ENCODE data around the gene CABP4. TPM values are rescaled to one million over a fixed set of nuclear protein-coding genes. Genes with fewer than 3 reads are reported as not detected.

The CABP4 gene
- total RNA-seq, 1 experiment from 2014 or later, result 0.55 TPM

DNA sequence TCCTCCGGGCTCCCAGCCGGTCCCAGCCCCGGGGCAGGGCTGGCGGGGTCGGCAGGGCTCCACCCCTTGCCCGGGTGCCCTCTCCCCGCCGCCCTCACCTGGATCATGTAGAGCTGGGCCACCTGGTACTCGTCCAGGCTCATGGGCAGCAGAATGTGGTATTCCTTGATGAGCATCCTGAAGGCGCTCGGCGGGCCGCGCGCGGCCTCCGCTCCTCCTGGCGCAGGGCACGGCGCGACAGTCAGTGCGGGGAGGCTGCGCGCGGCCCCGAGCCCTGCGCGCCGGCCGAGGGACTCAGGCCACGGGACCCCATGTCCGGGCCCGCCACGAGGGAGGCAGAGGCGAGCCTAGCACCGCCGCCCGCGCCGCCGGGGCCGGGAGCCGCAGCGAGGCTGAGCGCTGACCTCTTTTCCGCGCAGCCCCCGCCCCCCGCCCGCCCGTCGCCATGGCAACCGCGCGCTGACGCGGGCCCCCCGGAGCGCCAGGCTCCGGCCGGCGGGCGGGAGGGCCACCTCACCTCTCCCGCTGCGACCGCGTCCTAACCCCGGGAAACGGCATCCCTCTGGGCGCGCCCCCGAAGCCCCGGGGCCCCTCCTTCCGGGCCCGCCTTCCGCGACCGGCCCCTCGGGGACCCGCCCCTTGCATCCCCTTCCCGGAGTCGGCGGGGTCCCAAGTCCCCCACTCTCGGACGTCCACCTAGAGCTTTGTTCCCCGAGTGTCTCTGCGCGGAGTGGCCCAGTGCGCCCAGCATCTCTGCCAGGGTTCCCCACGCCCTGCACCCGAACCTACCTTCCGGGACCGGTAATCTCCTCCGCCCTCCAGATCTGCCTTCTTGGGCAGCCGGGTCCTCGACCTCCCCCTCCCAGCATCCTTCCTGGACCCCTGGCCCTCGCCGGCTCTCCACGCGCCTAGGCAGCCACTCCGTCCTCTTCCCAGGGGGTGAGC, 49.1 kb downstream of the CABP4 start:
- no TSS peak for BruUV-seq (replicated peaks)
- Histone ChIP-seq H3K4me2 (ENCODE audit: low read length) (peak overlapping the region; percentile 95), H3F3A (ENCODE audit: low read length, unreplicated experiment) (no peaks in the 10 kb centered on the region), H3K79me2 (ENCODE audit: low read length) (peaks cover 31% of the 10 kb centered on the region), H3K9me2 (replicated peaks; ENCODE audit: low read length) (no peaks in the 10 kb centered on the region), H3K4me1 (ENCODE audit: insufficient read depth, low read length) (peaks cover 33% of the 10 kb centered on the region), H2AFZ (ENCODE audit: low read length) (peak overlapping the region; percentile 68), H3K27ac (ENCODE audit: low read length) (peak overlapping the region; percentile 95), H4K20me1 (ENCODE audit: low read length) (peaks cover 4% of the 10 kb centered on the region; the same call in 1 of the 2 replicates), H3K4me3 (ENCODE audit: low read length) (peak overlapping the region; percentile 96), H3K9me3 (ENCODE audit: low read length) (no peaks in the 10 kb centered on the region), H3K36me3 (ENCODE audit: low read depth, low read length) (no peaks in the 10 kb centered on the region), H3K27me3 (ENCODE audit: low read length) (no peaks in the 10 kb centered on the region), H3K9ac (ENCODE audit: low read length) (peak overlapping the region; percentile 71)
- no peak for ATAC-seq
- ChIA-PET POLR2A (ENCODE audit: unreplicated experiment) (no interaction called here), CTCF (no interaction called here)
- DNase-seq, result peak; percentile 12
- TF ChIP-seq, protein P1, sequence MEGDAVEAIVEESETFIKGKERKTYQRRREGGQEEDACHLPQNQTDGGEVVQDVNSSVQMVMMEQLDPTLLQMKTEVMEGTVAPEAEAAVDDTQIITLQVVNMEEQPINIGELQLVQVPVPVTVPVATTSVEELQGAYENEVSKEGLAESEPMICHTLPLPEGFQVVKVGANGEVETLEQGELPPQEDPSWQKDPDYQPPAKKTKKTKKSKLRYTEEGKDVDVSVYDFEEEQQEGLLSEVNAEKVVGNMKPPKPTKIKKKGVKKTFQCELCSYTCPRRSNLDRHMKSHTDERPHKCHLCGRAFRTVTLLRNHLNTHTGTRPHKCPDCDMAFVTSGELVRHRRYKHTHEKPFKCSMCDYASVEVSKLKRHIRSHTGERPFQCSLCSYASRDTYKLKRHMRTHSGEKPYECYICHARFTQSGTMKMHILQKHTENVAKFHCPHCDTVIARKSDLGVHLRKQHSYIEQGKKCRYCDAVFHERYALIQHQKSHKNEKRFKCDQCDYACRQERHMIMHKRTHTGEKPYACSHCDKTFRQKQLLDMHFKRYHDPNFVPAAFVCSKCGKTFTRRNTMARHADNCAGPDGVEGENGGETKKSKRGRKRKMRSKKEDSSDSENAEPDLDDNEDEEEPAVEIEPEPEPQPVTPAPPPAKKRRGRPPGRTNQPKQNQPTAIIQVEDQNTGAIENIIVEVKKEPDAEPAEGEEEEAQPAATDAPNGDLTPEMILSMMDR (conservative IDR thresholded peaks at IDR 0.05; ENCODE audit: low read depth, low read length), result no peak
- TF ChIP-seq EZH2 (IDR thresholded peaks at IDR 0.05; ENCODE audit: low read length, unreplicated experiment), result no peak
- no peak for TF ChIP-seq EZH2phosphoT487 (IDR thresholded peaks at IDR 0.05; ENCODE audit: borderline replicate concordance, low read length)
- intact Hi-C loops (cut with micrococcal nuclease), result loop anchor here (2.0 kb wide), 1 partner anchor 21 kb away; the partner anchor contains the start of gene AIP

DNA sequence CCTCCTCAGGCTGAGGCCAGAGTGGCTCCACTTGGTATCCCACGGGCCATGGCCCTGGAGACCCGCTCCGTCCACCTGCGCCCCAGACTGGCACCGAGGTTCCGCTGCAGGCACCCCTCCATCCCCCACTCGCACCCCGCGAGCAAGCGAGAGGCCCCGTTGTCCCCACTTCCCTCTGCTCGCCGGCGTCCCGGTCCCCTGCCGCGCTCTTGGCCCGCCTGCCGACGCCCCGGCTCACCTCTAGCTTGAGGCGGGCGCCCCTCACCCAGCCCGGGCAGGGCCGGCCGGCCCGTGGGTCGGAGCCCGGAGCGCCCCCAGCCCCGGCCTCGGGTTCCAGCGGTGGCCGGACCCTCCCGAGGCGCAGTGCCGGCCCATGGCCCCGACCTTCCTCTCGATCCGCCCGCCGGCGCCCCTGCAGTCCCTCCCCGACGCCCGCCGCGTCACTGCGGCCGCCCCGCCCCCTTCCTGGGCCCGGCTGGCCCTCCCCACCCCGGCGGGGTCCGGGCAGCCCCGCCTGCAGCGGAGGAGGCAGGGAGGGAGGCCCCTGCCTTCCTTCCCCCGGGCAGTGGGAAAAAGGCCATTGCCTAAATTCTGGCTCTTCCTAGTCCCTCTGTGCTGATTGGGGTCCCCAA, 49.9 kb downstream of the CABP4 start, which contains the start of gene PITPNM1:
Gene PITPNM1 (minus strand): TSS at position 414 of the 632 bp plus-strand sequence. CDS start 1,183 bp downstream, outside the sequence.
- CTCF ChIA-PET, result interaction anchor here (0.5 to 0.6 kb wide), 2 partner anchors 104 to 148 kb away, joined by 5 to 10 read pairs; partner anchors contain the start of gene PPP1CA
- Histone ChIP-seq H3K27me3 (ENCODE audit: low read length) (no peaks in the 10 kb centered on the region), H3K4me1 (ENCODE audit: insufficient read depth, low read length) (peaks cover 33% of the 10 kb centered on the region), H2AFZ (ENCODE audit: low read length) (peak within 1 kb of the TSS; percentile 68), H3F3A (ENCODE audit: low read length, unreplicated experiment) (no peaks in the 10 kb centered on the region), H3K9ac (ENCODE audit: low read length) (peak within 1 kb of the TSS; percentile 72), H3K4me2 (ENCODE audit: low read length) (peak within 1 kb of the TSS; percentile 95), H3K36me3 (ENCODE audit: low read depth, low read length) (no peaks in the 10 kb centered on the region), H3K9me3 (ENCODE audit: low read length) (no peaks in the 10 kb centered on the region), H3K27ac (ENCODE audit: low read length) (peak within 1 kb of the TSS; percentile 95), H3K9me2 (replicated peaks; ENCODE audit: low read length) (no peaks in the 10 kb centered on the region), H3K4me3 (ENCODE audit: low read length) (peak within 1 kb of the TSS; percentile 96), H3K79me2 (ENCODE audit: low read length) (peaks cover 31% of the 10 kb centered on the region), H4K20me1 (ENCODE audit: low read length) (peaks cover 4% of the 10 kb centered on the region; the same call in 1 of the 2 replicates)
- BruUV-seq (replicated peaks), result no TSS peak
- intact Hi-C loops (cut with micrococcal nuclease), result loop anchor here (2.0 to 5.0 kb wide), 2 partner anchors 22 to 78 kb away; partner anchors contain the start of genes AIP and RPS6KB2
- POLR2A ChIA-PET (ENCODE audit: unreplicated experiment), result no interaction called here
- DNase-seq, result peak; percentile 84
- TF ChIP-seq EZH2 (IDR thresholded peaks at IDR 0.05; ENCODE audit: low read length, unreplicated experiment) (no peak), EZH2phosphoT487 (IDR thresholded peaks at IDR 0.05; ENCODE audit: borderline replicate concordance, low read length) (no peak)
- TF ChIP-seq, protein P1 (conservative IDR thresholded peaks at IDR 0.05; ENCODE audit: low read depth, low read length), result no peak
- ATAC-seq, result peak; percentile 6

All from PC-3 (cell line).